Osteoblast (primary cell): ENCODE data around the gene CCDC178. TPM values are rescaled to one million over a fixed set of nuclear protein-coding genes. Genes with fewer than 3 reads are reported as not detected.

Experiments used
- DNase-seq: peaks from one replicate; pipeline ENCODE4 v3.0.0; 2011; ENCODE audit warnings: low spot score, mixed read lengths; ENCODE audit not compliant: insufficient read length; ENCODE audit errors: missing footprints
- H2AFZ ChIP-seq: 2 replicates; pipeline ENCODE4 v1.6.0; 2011; ENCODE audit warnings: mild to moderate bottlenecking, low read length
- H3K27ac ChIP-seq: 2 replicates; pipeline ENCODE4 v1.5.1; 2011; ENCODE audit warnings: mild to moderate bottlenecking, low read depth, low read length, moderate library complexity
- H3K27me3 ChIP-seq: 2 replicates; pipeline ENCODE4 v1.6.0; 2012; ENCODE audit warnings: mild to moderate bottlenecking, control low read depth, inconsistent platforms, low read length, moderate library complexity; ENCODE audit not compliant: insufficient read depth
- H3K36me3 ChIP-seq: 2 replicates; pipeline ENCODE4 v1.5.1; 2011; ENCODE audit warnings: mild to moderate bottlenecking, low read length, control low read depth, moderate library complexity; ENCODE audit not compliant: insufficient read depth
- H3K4me1 ChIP-seq: 2 replicates; pipeline ENCODE4 v1.5.1; 2011; ENCODE audit warnings: mild to moderate bottlenecking, low read length, control low read depth, moderate library complexity; ENCODE audit not compliant: insufficient read depth
- H3K4me2 ChIP-seq: 2 replicates; pipeline ENCODE4 v1.6.0; 2011; ENCODE audit warnings: mild to moderate bottlenecking, low read length; ENCODE audit not compliant: insufficient read depth
- H3K4me3 ChIP-seq: fragments of 200-600 bp; sonication (generic); 3 replicates; pipeline ENCODE4 v1.5.1; 2012; ENCODE audit warnings: mild to moderate bottlenecking, low read length, inconsistent platforms; ENCODE audit not compliant: insufficient read depth
- H3K79me2 ChIP-seq: 2 replicates; pipeline ENCODE4 v1.6.0; 2012; ENCODE audit warnings: mild to moderate bottlenecking, low read length, control low read depth, inconsistent platforms; ENCODE audit not compliant: insufficient read depth
- H3K9me3 ChIP-seq: 2 replicates; pipeline ENCODE4 v1.5.1; 2011; ENCODE audit warnings: low read depth, low read length, control low read depth
- H4K20me1 ChIP-seq: 2 replicates; pipeline ENCODE4 v1.6.0; 2012; ENCODE audit warnings: mild to moderate bottlenecking, low read length, control low read depth; ENCODE audit not compliant: insufficient read depth
- total RNA-seq: library from RNA; depleted of rRNA; stranded (reverse); fragments of >200 nt; gene quantifications from 2 replicates; pipeline ENCODE4 v1.2.3, GENCODE V29; 2012
- TF ChIP-seq, protein P1 (sequence below): IDR thresholded peaks from 2 replicates; pipeline ENCODE4 v1.5.1; 2011; ENCODE audit warnings: mild to moderate bottlenecking, low read depth, low read length, moderate library complexity; ENCODE audit errors: extremely low read depth

The CCDC178 gene
- total RNA-seq, 1 donor = not detected

DNA sequence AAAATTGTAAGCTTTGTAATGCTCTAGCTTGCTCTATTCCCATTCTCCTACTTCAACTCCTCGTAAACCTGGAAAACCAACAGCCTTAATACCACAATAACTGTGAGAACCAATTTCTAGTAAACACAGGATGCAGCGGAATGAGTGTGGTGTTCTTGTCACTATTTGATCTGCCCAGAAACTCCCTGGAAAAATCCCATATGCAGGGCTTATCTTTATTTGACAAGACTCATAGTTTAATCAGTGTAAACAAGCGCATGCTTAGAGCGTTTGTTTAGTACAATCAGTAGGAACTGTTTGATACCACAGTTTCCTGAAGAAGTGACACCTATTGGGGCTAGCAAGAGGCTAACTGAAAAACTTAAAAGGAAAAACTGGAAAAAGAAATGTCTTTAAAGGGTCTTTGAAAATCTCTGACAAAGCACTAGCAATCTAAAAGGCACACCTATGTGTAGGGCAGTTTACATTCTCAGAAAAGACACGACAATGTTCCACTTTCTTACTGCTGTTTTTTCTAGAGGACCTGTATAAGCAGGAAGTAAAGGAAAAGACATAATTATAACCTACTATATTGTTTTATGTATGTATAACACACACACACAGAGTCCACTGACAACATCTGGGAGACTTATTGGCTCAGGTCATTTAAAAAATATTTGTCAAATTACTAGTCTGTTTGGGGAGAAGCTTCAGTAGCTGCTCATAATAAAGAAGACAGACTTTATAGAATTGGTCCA, 426.3 kb downstream of the CCDC178 start:
- Histone ChIP-seq H4K20me1 (no peaks in the 10 kb centered on the region), H3K27ac (no peak overlapping the region), H2AFZ (no peak overlapping the region), H3K4me1 (no peaks in the 10 kb centered on the region), H3K27me3 (no peaks in the 10 kb centered on the region), H3K79me2 (no peaks in the 10 kb centered on the region), H3K9me3 (no peaks in the 10 kb centered on the region), H3K4me3 (no peak overlapping the region), H3K4me2 (no peak overlapping the region), H3K36me3 (no peaks in the 10 kb centered on the region)
- no peak for DNase-seq
- TF ChIP-seq, protein P1, sequence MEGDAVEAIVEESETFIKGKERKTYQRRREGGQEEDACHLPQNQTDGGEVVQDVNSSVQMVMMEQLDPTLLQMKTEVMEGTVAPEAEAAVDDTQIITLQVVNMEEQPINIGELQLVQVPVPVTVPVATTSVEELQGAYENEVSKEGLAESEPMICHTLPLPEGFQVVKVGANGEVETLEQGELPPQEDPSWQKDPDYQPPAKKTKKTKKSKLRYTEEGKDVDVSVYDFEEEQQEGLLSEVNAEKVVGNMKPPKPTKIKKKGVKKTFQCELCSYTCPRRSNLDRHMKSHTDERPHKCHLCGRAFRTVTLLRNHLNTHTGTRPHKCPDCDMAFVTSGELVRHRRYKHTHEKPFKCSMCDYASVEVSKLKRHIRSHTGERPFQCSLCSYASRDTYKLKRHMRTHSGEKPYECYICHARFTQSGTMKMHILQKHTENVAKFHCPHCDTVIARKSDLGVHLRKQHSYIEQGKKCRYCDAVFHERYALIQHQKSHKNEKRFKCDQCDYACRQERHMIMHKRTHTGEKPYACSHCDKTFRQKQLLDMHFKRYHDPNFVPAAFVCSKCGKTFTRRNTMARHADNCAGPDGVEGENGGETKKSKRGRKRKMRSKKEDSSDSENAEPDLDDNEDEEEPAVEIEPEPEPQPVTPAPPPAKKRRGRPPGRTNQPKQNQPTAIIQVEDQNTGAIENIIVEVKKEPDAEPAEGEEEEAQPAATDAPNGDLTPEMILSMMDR = no peak

DNA sequence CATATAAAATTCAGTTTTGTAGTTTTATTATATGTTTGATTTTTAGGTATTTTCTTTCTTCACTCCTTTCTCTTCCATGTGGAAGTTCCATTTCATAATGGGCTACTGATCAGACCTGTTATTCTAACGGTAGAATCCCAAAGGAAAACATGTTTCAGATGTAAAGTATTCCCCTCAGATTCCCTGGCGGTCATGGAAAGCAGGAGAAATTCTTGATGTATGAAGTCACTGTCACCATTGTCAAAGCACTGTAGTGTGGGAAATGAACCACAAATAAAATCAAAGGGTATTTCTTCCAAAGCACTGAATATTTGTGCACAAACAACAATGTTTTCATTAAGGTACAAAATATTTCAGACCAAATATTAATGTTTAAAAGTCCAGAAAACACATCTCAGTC, 430.4 kb downstream of the CCDC178 start:
- DNase-seq = no peak
- TF ChIP-seq, protein P1 = no peak
- no peak overlapping the region for H3K4me3 ChIP-seq
- no peaks in the 10 kb centered on the region for H4K20me1 ChIP-seq
- H2AFZ ChIP-seq = no peak overlapping the region
- H3K9me3 ChIP-seq = no peaks in the 10 kb centered on the region
- H3K27me3 ChIP-seq = no peaks in the 10 kb centered on the region
- no peak overlapping the region for H3K27ac ChIP-seq
- H3K36me3 ChIP-seq = no peaks in the 10 kb centered on the region
- no peak overlapping the region for H3K4me2 ChIP-seq
- no peaks in the 10 kb centered on the region for H3K79me2 ChIP-seq
- H3K4me1 ChIP-seq = no peaks in the 10 kb centered on the region

DNA sequence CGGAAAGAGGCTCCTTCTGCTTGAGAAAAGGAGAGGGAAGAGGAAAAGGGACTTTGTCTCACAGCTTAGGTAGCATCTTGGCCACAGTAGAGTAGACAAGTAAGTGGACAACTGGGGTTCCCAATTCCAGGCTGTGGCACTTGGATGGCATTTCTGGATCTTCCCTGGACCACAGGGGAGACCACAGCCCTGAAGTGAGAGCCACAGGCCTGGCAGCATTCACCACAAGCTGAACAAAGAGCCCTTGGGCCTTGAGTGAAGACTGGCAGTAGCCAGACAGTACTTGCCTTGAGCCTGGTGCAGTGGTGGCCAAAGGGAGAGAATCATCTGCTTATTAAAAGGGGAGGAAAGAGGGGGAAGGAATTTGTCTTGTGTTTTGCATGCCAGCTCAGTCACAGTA, 441.6 kb downstream of the CCDC178 start:
- Histone ChIP-seq H3K79me2 (no peaks in the 10 kb centered on the region), H2AFZ (no peak overlapping the region), H3K9me3 (no peaks in the 10 kb centered on the region), H3K4me1 (no peaks in the 10 kb centered on the region), H3K36me3 (no peaks in the 10 kb centered on the region), H3K27me3 (no peaks in the 10 kb centered on the region), H3K27ac (no peak overlapping the region), H4K20me1 (no peaks in the 10 kb centered on the region), H3K4me3 (no peak overlapping the region), H3K4me2 (no peak overlapping the region)
- no peak for DNase-seq
- TF ChIP-seq, protein P1 = no peak

DNA sequence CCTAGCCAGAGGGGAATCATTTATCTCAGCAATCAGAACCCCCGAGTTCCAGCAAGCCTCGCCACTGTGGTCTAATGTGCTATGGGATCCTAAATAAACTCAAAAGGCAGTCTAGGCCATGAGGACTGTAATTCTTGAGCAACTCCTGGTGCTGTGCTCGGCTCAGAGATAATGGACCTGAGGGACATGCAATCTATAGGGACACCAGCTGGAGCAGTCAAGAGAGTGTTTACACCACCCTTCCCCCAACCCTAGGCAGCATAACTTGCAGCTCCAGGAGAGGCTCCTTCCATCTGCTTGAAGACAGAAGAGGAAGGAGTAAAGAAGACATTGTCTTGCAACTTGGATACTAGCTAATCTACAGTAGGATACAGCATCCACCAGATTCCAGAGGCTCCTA, 442.2 kb downstream of the CCDC178 start:
- Histone ChIP-seq H3K79me2 (no peaks in the 10 kb centered on the region), H3K4me2 (no peak overlapping the region), H3K4me1 (no peaks in the 10 kb centered on the region), H2AFZ (no peak overlapping the region), H3K27ac (no peak overlapping the region), H3K4me3 (no peak overlapping the region), H3K36me3 (no peaks in the 10 kb centered on the region), H4K20me1 (no peaks in the 10 kb centered on the region), H3K27me3 (no peaks in the 10 kb centered on the region), H3K9me3 (no peaks in the 10 kb centered on the region)
- TF ChIP-seq, protein P1 = no peak
- DNase-seq = no peak
